Activated naive CD4-positive, alpha-beta T cell treated with anti-CD3 and anti-CD28 coated beads, Interleukin-2, amount 50 U/mL, for 72 hours (primary cell): ENCODE results near the gene ZNF423. TPM values are rescaled to one million over a fixed set of nuclear protein-coding genes. Genes with fewer than 3 reads are reported as not detected.

ENCODE experiments used
- ATAC-seq, 2 donors: fragments of 150-1000 bp; cut with Tn5 transposase; 2 replicates each; pipeline ENCODE4 v1.10.0; 2021; ENCODE audit warnings: mild to moderate bottlenecking in 2 of 2, moderate library complexity in 2 of 2
- DNase-seq, 2 donors: peaks; one replicate each; pipeline ENCODE4 v3.0.0; 2021 to 2022; ENCODE audit warnings: low spot score in 2 of 2
- H3K27ac Mint-ChIP-seq, 2 donors: one replicate each; pipeline ENCODE4 v1.8.0; 2022; ENCODE audit warnings: mild to moderate bottlenecking in 2 of 2, mixed read lengths in 2 of 2
- H3K36me3 Mint-ChIP-seq, 2 donors: one replicate each; pipeline ENCODE4 v1.8.0; 2022; ENCODE audit warnings: mixed read lengths in 2 of 2
- H3K9me3 Mint-ChIP-seq, 2 donors: one replicate each; pipeline ENCODE4 v1.8.0; 2022; ENCODE audit warnings: mixed read lengths in 2 of 2
- total RNA-seq, 2 donors: library from RNA; stranded (reverse); gene quantifications; one replicate each; pipeline ENCODE4 v1.2.3, GENCODE V29; 2022

Gene ZNF423
- total RNA-seq, 2 donors from 2014 or later = 0.05 TPM; not detected in 1

DNA sequence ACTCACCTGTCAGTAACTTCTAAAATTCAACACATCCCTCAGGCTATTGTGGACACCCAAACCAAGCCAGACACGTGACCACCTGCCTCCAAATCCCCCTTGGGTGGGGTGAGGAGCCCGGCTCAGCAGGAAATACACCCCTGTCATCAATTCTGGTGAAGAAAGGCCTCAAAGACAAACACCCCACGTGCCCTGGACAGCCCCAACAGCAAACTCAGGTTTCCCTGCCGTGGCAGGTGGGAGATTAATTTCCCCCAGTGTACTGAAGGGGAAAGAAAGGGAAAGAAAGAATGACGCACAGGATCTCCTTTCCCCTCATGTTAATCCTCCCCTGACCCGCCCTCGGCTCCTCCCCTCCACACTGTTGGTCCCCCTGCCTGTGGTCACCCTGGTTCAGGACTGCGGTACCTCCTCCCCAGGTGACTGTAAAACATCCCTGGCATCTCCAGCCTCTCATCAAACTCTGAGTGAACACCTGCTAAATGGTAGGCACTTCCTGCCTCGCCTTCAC, 98.3 kb downstream of the ZNF423 start:
- Mint-ChIP-seq H3K9me3 (no peaks in the 10 kb centered on the region), H3K27ac (no peak overlapping the region), H3K36me3 (no peaks in the 10 kb centered on the region)
- ATAC-seq = no peak
- no peak for DNase-seq

DNA sequence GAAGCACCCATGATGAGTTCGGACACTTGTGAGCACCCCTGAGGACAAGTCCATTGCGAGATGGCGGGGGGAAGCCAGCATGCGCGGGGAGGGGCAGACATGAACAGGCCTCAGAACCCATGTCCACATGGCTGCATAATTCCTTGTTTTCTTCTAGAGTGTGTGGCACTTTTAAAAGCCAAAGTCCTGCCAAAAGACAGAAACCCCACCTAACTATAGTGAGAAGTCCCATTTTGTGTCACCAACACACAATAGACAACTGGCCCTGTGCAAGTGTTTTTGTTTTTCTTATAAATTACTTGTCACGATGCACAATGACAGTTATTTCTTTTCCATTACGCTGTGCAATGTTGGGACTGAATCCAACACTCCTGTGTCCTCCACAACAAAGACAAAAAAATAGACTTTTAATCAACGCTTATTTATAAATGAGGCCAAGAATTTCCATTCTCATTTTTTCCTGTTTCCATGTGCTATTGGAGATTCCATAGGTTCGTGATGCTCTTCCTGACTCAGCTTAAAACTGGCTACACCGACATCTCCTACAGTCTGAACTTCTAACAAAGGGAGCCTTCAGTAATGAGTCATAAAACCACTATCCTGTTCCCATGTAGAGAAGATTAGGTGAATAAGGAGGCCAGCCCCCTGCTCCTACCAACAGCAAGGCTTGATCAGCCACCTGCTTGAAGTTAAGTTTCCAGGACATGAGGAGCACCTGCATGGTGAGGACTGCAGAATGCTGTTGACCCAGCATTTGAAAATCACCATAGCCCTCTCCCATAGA, 98.9 kb downstream of the ZNF423 start:
- ATAC-seq (no peak), DNase-seq (no peak)
- no peaks in the 10 kb centered on the region for H3K9me3 Mint-ChIP-seq
- no peaks in the 10 kb centered on the region for H3K36me3 Mint-ChIP-seq
- H3K27ac Mint-ChIP-seq = no peak overlapping the region

DNA sequence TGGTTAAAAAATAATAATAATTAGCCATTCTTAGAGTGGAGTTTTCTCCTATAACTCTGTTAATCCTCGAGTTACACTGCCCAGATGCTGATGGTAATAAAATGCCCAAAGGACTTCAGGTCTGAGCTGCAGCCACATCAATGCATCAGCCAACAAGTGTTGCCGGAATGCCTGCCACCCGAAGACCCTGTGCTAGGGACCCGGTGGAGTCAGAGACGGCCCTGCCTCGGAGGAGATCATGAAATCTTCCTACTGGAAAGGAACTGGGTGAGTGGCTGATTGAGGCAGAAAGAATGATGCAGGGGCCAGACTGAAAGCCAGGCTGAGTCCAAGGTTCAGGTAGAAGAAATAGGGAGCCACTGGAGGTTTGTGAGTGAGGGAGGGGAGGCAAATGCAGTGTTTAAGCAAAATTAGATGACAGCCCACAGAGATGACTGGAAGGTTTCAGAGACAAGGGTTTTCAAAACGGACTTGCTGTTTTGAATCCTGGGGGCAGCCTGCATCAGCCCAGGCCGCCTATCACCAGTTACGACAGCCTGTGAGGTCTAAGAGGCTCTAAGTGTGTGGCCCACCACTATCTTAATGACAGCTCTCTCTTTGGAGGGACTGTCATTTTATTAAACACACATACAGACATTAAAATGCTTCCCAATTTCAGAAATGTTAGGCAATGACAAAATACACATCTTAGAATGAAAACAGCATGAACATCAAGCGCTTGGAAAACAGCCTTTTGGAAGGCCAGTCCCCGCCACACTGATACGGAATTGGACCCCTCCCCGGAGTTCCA, 100.0 kb downstream of the ZNF423 start:
- no peak for DNase-seq
- no peak overlapping the region for H3K27ac Mint-ChIP-seq
- H3K9me3 Mint-ChIP-seq = no peaks in the 10 kb centered on the region
- no peaks in the 10 kb centered on the region for H3K36me3 Mint-ChIP-seq
- ATAC-seq = no peak

DNA sequence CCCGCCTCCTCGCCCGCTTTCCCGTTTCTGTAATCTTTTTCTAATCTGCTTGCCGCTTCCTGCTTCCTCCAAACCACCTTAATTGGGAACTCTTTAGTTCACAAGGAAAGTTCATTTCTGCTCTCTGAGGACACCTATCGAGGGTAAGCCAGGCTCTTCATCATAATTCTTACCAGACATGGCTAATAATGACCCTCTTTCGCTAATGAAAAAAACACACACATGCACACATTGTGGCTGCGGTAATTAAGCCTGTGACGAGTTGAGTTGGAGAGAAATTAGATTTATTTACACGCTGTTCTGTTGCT, 100.6 kb downstream of the ZNF423 start:
- no peak overlapping the region for H3K27ac Mint-ChIP-seq
- DNase-seq = no peak
- no peak for ATAC-seq
- no peaks in the 10 kb centered on the region for H3K9me3 Mint-ChIP-seq
- H3K36me3 Mint-ChIP-seq = no peaks in the 10 kb centered on the region

DNA sequence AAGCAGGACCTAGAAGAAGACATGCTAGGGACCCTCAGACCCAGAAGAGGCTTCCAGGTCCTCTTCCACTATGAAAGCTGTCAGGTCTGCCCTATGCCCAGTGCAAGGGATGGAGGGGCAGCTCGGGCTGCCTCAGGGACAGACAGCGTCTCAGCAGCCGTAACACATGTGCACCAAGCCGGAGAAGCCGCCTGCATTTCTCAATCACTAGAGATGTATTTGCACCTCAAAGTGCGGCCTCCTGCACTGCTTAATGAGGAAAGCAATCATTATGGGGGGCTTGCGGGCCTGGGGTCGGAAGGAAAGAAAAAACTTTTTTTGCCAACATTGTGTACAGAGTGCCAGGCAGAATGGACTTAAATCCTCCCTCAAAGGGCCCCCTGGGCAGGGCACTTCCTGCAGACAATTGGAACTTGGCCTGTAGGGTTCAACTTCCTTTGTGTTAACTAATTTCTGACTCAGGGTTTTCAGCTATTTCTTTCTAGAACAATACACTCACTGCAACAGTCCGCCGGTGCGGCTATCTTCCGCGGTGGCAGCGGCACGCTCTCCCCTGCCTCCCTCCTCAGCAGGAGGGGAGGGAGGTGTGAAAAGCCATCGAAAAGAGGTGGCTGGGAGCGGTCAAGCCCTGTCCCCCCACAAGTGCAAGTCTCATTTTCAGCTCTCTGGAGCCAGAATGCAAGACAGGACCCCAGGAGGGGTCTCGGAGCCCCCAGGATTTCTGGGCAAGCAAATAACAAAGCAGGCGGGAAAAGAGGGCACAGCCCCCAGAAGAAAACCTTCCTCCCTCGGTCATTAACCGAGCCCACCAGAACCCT, 101.2 kb downstream of the ZNF423 start:
- DNase-seq (peak in 1 of 2 donors; percentile 8), ATAC-seq (no peak)
- Mint-ChIP-seq H3K9me3 (no peaks in the 10 kb centered on the region), H3K27ac (no peak overlapping the region), H3K36me3 (no peaks in the 10 kb centered on the region)

DNA sequence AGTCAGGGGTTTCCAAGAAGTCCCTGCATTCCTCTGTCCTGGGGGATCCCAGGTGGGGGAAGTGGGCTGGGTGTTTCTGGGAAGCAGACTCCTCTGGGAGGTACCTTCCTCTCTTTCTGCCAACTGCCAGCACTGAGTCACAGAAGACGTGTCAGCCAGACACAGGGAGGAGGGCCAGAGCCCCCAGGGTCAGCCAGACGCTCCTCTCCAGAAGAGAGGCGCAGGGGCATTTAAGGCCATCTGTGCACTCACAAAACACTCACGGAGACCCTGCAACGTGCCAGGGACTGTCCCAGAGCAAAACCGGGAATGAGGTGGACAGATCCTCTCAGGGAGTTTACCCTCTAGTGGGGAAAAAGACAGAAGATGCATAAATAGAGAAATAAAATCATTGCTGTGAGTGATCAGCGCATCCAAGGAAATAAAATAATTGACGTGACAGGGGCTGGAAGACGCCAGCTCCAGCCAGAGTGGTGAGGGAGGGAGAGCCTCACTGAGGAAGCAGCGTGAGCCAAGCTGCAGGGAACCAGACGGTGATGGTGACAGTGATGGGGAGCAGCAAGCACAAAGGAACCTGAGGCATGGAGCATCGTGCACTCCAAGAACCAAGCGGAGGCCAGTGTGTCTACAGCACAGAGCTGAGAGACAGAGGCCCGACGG, 105.4 kb downstream of the ZNF423 start:
- no peaks in the 10 kb centered on the region for H3K9me3 Mint-ChIP-seq
- no peak overlapping the region for H3K27ac Mint-ChIP-seq
- H3K36me3 Mint-ChIP-seq = no peaks in the 10 kb centered on the region
- DNase-seq = no peak
- no peak for ATAC-seq

DNA sequence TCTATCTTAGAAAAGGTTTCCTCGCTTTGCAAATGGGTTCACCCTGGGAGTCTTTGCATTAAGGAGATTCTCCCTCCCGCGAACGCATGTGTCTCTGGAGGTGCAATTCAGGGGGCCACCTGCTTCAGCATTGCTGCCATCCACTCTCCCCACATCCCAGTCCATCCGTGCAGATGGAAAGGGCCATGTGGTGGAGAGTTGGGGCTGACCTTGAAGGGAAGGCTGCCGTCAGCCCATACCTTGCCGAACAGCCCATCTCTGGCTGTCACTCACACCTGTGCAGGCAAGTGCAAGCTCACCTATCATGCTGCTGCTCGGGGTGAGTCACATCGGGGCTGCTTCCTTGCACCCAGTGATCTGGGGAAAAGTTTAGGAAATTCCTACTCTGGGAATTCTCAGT, 106.1 kb downstream of the ZNF423 start:
- ATAC-seq = no peak
- H3K27ac Mint-ChIP-seq = no peak overlapping the region
- H3K36me3 Mint-ChIP-seq = no peaks in the 10 kb centered on the region
- H3K9me3 Mint-ChIP-seq = no peaks in the 10 kb centered on the region
- DNase-seq = no peak

DNA sequence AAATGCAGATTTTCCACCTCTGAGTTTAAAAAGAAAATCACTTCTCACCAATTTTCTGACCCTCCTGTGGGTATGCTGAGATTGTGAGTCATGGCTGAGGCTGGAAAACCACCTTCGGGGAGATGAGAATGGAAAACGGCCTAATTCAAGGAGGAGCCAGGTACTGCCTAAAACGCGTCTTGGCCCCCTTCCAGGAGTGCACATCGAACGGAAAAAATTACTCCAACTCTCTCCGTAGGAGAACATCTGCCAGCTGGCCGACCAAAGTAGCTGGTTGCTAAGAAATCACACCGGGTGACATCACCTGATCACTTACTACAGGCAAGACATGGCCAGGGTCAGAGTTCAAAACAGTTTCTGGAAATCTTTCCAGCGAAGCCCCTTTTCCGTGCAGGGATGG, 107.6 kb downstream of the ZNF423 start:
- DNase-seq (peak in 1 of 2 donors; percentile 15), ATAC-seq (peak; percentile 39 to 64)
- Mint-ChIP-seq H3K27ac (no peak overlapping the region), H3K9me3 (no peaks in the 10 kb centered on the region), H3K36me3 (no peaks in the 10 kb centered on the region)

DNA sequence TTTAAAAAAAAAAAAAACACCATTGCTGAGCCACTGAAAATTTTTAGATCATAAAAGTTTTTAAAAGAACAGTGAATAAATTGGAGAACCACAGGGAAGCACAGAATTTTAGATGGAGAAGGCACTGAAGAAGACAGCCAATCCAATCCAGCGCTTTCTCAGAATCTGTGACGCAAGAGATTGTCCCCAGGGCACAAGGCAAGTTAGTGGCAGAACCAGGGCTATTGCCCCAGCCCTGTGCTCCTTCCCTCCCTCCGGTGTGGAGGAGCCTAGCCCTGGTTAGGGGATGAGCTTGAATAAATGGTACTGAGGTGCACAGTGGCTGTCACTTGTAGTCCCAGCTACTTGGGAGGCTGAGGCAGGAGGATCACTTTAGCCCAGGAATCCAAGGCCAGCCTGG, 108.3 kb downstream of the ZNF423 start:
- H3K27ac Mint-ChIP-seq = peak overlapping the region in 1 of 2 donors; percentile 70
- DNase-seq (no peak), ATAC-seq (no peak)
- no peaks in the 10 kb centered on the region for H3K9me3 Mint-ChIP-seq
- H3K36me3 Mint-ChIP-seq = no peaks in the 10 kb centered on the region

DNA sequence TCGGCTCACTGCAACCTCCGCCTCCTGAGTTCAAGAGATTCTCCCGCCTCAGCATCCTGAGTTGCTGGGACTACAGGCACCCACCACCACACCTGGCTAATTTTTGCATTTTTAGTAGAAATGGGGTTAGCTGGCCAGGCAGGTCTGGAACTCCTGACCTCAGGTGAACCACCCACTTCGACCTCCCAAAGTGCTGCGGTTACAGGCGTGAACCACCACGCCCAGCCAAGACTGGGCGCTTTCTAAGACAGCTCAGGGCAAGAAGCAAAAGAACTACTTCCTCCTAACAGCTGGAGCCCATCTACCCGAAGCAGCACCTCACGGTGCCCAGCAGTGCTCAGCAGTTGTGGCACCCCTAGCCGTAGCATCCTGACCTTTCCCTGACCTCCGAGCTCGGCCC, 109.4 kb downstream of the ZNF423 start:
- Mint-ChIP-seq H3K36me3 (no peaks in the 10 kb centered on the region), H3K9me3 (no peaks in the 10 kb centered on the region), H3K27ac (no peak overlapping the region)
- no peak for ATAC-seq
- DNase-seq = no peak

DNA sequence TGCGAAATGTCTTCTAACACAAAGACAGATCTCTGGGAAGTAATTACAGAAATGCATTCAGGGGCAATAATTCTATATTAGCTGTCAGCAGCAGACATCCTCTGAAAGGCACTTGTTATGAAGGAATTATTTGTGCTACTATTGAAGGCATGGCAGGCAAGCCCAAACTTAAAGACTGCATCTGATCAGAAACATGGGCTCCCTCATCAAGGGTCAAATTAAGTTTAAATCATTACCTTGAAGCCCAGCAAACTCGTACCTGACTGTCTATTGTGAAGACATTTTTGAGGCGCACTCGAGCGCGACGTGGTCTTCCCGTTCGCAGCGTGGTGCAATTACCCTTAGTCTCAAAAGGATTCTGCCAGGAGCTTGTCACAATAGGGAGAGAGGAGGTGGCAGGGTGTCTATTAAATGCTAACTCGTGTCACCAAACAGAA, 110.6 kb downstream of the ZNF423 start:
- DNase-seq (no peak), ATAC-seq (no peak)
- Mint-ChIP-seq H3K27ac (no peak overlapping the region), H3K36me3 (no peaks in the 10 kb centered on the region), H3K9me3 (no peaks in the 10 kb centered on the region)

DNA sequence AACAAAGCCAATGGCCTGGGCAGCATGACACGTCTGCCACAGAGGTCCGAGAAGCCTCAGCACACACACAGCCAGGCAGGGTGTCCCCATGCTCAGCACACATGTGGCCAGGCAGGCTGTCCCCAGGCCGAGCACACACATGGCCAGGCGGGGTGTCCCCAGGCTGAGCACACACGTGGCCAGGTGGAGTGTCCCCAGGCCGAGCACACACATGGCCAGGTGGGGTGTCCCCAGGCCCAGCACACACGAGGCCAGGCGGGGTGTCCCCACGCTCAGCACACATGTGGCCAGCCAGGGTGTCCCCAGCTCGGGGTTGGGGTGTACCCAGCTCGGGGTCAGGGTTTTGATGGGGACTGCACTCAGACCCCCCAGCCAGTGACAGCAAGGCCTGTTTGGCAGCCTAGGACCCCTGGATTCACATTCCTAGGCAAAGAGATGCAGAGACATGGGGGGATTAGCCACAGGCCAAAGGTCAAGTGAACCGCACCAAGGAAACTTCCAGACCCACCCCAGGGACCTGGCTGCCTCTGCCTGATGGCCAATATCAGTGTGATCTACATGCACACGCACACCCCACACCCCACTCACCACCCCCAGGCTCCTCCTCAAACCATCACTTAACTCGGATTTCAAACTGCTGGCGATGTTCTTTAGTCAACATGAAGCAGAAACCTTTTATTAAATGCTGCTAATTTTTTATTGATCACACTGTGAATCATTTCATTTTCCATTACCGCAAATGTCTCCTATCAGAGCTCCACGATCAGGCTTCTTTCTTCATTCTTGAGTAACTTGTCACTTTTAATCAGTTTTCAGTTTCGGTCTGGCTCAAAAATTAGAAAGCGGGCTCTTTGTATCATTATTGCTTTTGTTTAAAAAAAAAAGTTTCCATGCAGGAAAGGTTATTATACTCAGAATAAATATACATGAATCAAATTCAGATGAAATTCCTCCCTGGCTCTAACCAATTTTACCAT, 111.4 kb downstream of the ZNF423 start:
- no peak for DNase-seq
- Mint-ChIP-seq H3K36me3 (no peaks in the 10 kb centered on the region), H3K9me3 (no peaks in the 10 kb centered on the region), H3K27ac (no peak overlapping the region)
- ATAC-seq = no peak

DNA sequence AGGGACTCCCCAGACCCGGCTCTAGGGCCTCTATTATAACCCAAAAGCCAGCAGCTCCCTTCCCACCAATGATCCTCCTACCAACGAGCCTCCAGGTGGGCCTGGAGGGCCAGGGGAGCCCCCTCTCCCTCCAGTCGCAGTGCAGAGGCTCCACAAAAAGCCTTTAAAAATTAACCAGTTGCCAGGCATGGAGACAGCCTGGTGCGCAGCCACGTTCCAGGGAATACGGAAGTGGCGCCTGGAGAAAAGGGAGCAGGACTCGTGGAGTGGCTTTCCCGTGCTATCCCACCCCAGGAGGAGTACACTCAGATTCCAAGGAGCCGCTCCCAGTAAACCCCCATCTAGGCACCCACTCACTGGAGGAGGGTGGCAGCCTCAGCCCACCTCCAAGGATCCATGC, 112.3 kb downstream of the ZNF423 start:
- DNase-seq = no peak
- Mint-ChIP-seq H3K9me3 (no peaks in the 10 kb centered on the region), H3K36me3 (no peaks in the 10 kb centered on the region), H3K27ac (no peak overlapping the region)
- no peak for ATAC-seq

DNA sequence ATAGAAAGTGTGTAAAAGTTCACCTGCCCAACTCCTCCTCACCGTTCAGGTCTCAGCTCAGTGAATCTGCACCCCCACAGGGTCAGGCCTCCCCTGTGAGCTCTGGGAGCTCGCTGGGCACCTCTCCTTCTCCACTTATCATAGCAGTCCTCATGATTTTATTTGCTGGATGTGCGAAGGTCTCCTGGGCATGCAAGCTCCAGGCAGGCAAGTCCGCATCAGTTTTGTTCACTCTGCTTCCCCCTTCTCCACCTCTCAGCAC, 112.8 kb downstream of the ZNF423 start:
- no peaks in the 10 kb centered on the region for H3K36me3 Mint-ChIP-seq
- ATAC-seq (no peak), DNase-seq (no peak)
- no peak overlapping the region for H3K27ac Mint-ChIP-seq
- no peaks in the 10 kb centered on the region for H3K9me3 Mint-ChIP-seq

DNA sequence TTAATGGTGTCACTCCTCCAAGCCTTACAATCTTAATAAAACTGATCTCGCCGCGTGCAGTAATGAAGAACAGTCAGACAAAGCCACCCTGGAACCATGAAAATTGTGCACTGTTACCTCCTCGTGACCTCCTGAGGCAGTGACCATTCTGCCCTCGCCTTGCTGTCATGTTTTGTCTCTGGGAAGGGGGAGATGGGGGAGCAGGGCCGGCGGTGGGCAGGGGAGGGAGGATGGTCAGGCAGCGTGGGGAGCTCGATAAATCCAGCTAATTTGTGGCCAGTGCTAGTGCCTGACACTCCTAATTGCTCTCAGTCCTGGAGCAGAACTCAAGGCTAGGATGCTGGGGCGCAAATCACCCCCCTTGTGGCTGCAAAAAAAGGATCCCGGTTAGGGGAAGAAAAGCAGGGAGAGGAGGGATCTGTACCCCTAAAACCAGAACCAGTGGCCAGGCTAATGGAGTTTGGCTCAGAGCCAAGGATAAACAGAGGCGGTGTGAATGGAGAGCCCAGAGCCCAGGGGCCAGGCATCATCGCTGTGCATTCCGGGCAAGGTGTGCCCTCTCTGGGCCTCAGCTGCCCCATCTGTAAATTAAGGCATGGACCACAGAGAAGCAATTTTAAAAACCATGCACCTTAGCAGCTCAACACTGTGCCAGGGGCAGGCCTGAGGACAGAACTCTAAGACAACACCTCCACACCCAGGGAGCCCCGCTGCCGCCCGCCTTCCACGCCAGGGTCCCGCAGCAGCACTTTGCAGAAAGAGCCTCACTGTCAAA, 113.3 kb downstream of the ZNF423 start:
- H3K36me3 Mint-ChIP-seq = no peaks in the 10 kb centered on the region
- no peak for ATAC-seq
- no peaks in the 10 kb centered on the region for H3K9me3 Mint-ChIP-seq
- H3K27ac Mint-ChIP-seq = no peak overlapping the region
- DNase-seq = no peak
